ENCODE data around the gene MAN1B1. TPM values are rescaled to one million over a fixed set of nuclear protein-coding genes. Genes with fewer than 3 reads are reported as not detected.

The MAN1B1 gene
- total and polyA plus RNA-seq, 2 of the 8 experiments (the other 6 are each of a cell fraction or from before 2014, with no cell fraction given): 33.7 to 36.3 TPM

DNA sequence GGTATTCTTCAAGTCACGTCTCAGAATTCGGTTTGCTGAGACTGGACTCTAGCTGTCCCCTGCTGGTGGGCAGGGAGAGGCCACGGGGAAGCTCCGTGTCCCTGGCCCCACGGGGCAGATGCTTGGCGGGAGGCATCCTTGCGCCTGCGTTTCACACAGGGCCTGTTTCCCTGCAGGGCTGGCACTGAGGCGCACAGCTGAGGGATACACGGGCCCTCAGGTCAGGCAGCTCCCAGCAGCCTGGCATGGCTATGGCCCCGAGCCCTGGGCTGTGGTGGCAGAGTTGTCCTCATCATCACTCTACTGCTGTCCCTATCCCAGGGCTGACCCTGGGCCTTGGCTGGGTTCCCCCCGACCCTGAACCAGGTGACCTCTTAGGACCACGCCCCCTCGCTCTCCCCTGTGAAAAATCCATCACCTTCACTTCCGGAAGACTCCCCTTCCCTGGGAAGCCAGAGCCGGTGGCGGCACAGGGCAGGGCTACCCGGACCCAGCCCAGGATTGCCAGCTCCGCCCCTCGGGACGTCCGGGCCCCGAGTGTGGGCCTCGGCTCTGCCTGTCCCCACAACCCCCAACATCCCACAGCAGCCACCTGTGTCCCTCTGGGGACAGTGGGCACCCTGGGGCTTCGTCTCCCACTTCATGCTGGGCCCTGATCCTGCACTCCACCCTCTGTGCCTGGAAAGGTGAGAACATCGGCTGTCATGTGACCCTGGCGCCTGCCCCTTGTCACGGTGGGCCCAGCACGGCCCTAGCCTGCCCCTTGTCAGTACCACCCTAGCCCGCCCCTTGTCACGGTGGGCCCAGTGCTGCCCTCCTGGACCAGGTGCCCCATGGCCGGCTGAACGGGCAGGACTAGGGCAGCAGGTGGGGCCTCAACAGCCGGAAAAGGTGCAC, 22.7 kb downstream of the MAN1B1 start:
- Histone ChIP-seq H3K18ac (ENCODE audit: extremely low read depth, low read length) (no peak overlapping the region), H4K91ac (replicated peaks; ENCODE audit: insufficient read length, low read length) (no peak overlapping the region), H3K36me3 (ENCODE audit: control insufficient read depth in 2 of 4, insufficient read depth in 4 of 4, low read length in 3 of 4) (peaks cover 0 to 5% (median under 1%) of the 10 kb centered on the region in 4 experiments; a peak in 3 of 8 replicates), H2AK5ac (ENCODE audit: low read depth, low read length) (no peak overlapping the region), H3K79me1 (ENCODE audit: low read depth, low read length) (no peaks in the 10 kb centered on the region; the same call in 1 of the 2 replicates), H2BK5ac (ENCODE audit: low read depth, low read length) (no peak overlapping the region), H2BK120ac (replicated peaks; ENCODE audit: low read depth, low read length) (no peak overlapping the region), H3K27ac (ENCODE audit: low read depth, low read length) (no peak overlapping the region), H3K79me2 (ENCODE audit: control insufficient read depth in 1 of 2, insufficient read depth in 2 of 2, low read length in 2 of 2) (no peaks in the 10 kb centered on the region), H3K27me3 (replicated peaks in 1 of 4; ENCODE audit: control insufficient read depth in 3 of 4, extremely low read depth in 1 of 4, insufficient read depth in 3 of 4, low read length in 3 of 4) (peaks cover 6 to 18% (median 13%) of the 10 kb centered on the region in 4 experiments; a peak in 6 of 7 replicates), H4K20me1 (replicated peaks in 1 of 2; ENCODE audit: control insufficient read depth in 1 of 2, insufficient read depth in 2 of 2, low read length in 2 of 2) (no peaks in the 10 kb centered on the region), H2BK12ac (ENCODE audit: low read depth, low read length) (no peak overlapping the region), H3K56ac (replicated peaks; ENCODE audit: insufficient read length, low read depth, low read length) (no peak overlapping the region), H3K23me2 (ENCODE audit: low read depth, low read length) (no peaks in the 10 kb centered on the region; the same call in 1 of the 2 replicates), H3K9ac (replicated peaks in 1 of 4; ENCODE audit: extremely low read depth in 1 of 4, low read depth in 3 of 4, low read length in 3 of 4) (no peak overlapping the region), H2BK20ac (ENCODE audit: low read length) (no peak overlapping the region), H2BK15ac (ENCODE audit: low read length) (no peak overlapping the region), H3K9me3 (ENCODE audit: insufficient read depth in 2 of 2, low read depth in 1 of 2, low read length in 1 of 2) (no peaks in the 10 kb centered on the region), H3K4me3 (ENCODE audit: extremely low read depth in 1 of 4, insufficient read depth in 2 of 4, low read depth in 3 of 4, low read length in 4 of 4) (no peak overlapping the region), H4K8ac (ENCODE audit: extremely low read depth, insufficient read depth, low read length) (no peak overlapping the region; the same call in 1 of the 2 replicates), H3K4me1 (replicated peaks in 1 of 4; ENCODE audit: control insufficient read depth in 3 of 4, insufficient read depth in 4 of 4, low read length in 3 of 4) (peaks cover 0 to 3% (median 0%) of the 10 kb centered on the region in 4 experiments; a peak in 1 of 7 replicates), H3K4me2 (ENCODE audit: insufficient read depth in 1 of 2, low read depth in 2 of 2, low read length in 2 of 2) (no peak overlapping the region), H3K4ac (replicated peaks; ENCODE audit: insufficient read length, low read depth, low read length) (no peak overlapping the region), H3K14ac (ENCODE audit: insufficient read length) (no peak overlapping the region), H2AFZ (ENCODE audit: low read length) (no peak overlapping the region), H3K23ac (ENCODE audit: insufficient read length) (no peak overlapping the region), H4K5ac (ENCODE audit: insufficient read length, low read depth, low read length) (no peak overlapping the region)
- no peak for FAIRE-seq
- TF ChIP-seq KDM4A (IDR thresholded peaks at IDR 0.05; ENCODE audit: low read depth, low read length, severe bottlenecking) (no peak), JUN (IDR thresholded peaks at IDR 0.05; ENCODE audit: low read depth, low read length) (no peak), CBX8 (IDR thresholded peaks at IDR 0.05; ENCODE audit: borderline replicate concordance, low read depth, low read length) (no peak), GTF2F1 (IDR thresholded peaks at IDR 0.05; ENCODE audit: borderline replicate concordance, low read depth, low read length) (no peak), NRF1 (IDR thresholded peaks at IDR 0.05; ENCODE audit: low read depth, low read length) (no peak), JUND (IDR thresholded peaks at IDR 0.05; ENCODE audit: low read length) (no peak), CTBP2 (IDR thresholded peaks at IDR 0.05; ENCODE audit: borderline replicate concordance, insufficient read depth, insufficient read length, low read length) (no peak), RBBP5 (IDR thresholded peaks at IDR 0.05; ENCODE audit: borderline replicate concordance, low read depth, low read length) (no peak), RFX5 (IDR thresholded peaks at IDR 0.05; ENCODE audit: borderline replicate concordance, low read depth, low read length) (no peak)
- DNase-seq (ENCODE audit: low read depth in 1 of 2, low spot score in 2 of 2): no peak
- WGBS, 2 experiments (ENCODE audit: extremely low coverage in 1 of 2, insufficient coverage in 1 of 2, insufficient read length in 1 of 2, insufficient replicate concordance in 2 of 2, low coverage in 1 of 2, low lambda C conversion rate in 2 of 2, missing lambda C conversion rate in 1 of 2): 83% methylated on average over 32 of the region's 34 CpGs; no CpG with 5 or more reads in 1 of the 2 experiments
- POLR2A ChIA-PET (ENCODE audit: partially characterized antibody): interaction anchor here (0.6 to 1.2 kb wide), 3 partner anchors 19 to 21 kb away, joined by 3 to 4 read pairs (median 3); no protein-coding TSS in a partner anchor
- CTCF ChIA-PET (ENCODE audit: partially characterized antibody): interaction anchor here (0.7 to 1.4 kb wide), 4 partner anchors 11 to 178 kb away, joined by 3 to 6 read pairs (median 3); no protein-coding TSS in a partner anchor
